ENCODE measurements around the gene BANP. TPM values are rescaled to one million over a fixed set of nuclear protein-coding genes. Genes with fewer than 3 reads are reported as not detected.
"Not testable (repeated sequence)": the region's sequence is repeated elsewhere in the genome, so short reads cannot be mapped to it uniquely, and the experiment has no call there.

BANP gene
- polyA plus RNA-seq, 1 of the 3 experiments (the other 2 are of a cell fraction), result 16.8 TPM

- H3K9me2 ChIP-seq; H3K79me2 ChIP-seq (ENCODE audit: insufficient read depth); H3K36me3 ChIP-seq (replicated peaks in 1 of 2; ENCODE audit: control insufficient read depth in 1 of 2, insufficient read depth in 2 of 2, low read length in 1 of 2); H3K9ac ChIP-seq; H3K4me3 ChIP-seq (ENCODE audit: low read depth in 2 of 2, low read length in 1 of 2); H3K4me2 ChIP-seq; H4K20me1 ChIP-seq (ENCODE audit: insufficient read depth); H3K27ac ChIP-seq (ENCODE audit: low read depth in 2 of 2, low read length in 1 of 2); H3K9me3 ChIP-seq; DNase-seq; H3K27me3 ChIP-seq (ENCODE audit: insufficient read depth); H3F3A ChIP-seq (replicated peaks; ENCODE audit: insufficient read depth); H2AFZ ChIP-seq (ENCODE audit: low read depth); POLR2A ChIA-PET: not testable (repeated sequence)
- CTCF ChIA-PET, result interaction anchor here (0.6 kb wide), 1 partner anchor 117 kb away, joined by 3 read pairs; no protein-coding TSS in a partner anchor
- WGBS (ENCODE audit: low lambda C conversion rate), result 97% methylated on average over 18 of the region's 18 CpGs
- peaks cover 0 to 15% of the 10 kb centered on the region in 2 experiments; a peak in 1 of 4 replicates for H3K4me1 ChIP-seq (ENCODE audit: control insufficient read depth in 1 of 2, insufficient read depth in 2 of 2, low read depth in 1 of 2, low read length in 1 of 2)
Measured at GRCh38 chr16:88041986-88042562, 90.8 kb downstream of the BANP start.

DNA sequence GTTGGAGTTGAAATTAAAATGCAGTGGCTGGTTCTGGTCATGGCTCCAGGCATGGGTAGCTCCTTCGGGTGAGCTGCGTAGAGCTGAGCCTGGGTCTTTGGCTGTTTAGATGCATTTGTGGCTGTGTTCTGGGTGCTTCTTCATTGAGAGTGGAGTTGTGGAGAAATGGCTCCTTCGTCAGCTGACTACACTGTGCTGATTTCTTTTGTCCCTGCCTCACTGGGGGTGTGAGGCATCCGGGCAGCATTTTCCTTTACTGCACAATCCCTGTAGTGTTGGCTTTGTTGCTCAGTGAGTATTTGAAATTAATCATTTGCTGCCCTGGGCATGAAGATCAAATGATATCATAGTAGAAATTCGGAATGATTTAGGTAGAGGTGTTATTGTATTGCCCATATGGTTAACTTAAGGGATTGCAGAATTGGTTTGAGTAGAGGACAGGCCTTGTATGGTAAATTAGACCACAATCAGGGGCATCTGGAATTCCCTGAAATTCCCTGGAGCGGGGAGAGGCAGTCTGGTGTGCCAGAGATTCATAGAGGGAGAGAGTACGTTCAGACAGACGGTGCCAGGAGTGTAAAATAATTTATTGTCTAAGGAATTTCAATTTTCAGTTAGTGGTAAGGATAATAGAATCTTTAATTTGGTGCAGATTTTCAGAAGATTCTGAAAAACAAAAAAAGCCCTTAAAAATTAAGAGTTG is 92.1 kb downstream of the BANP start:
- H4K20me1 ChIP-seq (ENCODE audit: insufficient read depth); H3K27me3 ChIP-seq (ENCODE audit: insufficient read depth); CTCF ChIA-PET; H3K9me3 ChIP-seq; H3K4me2 ChIP-seq; H3K36me3 ChIP-seq (replicated peaks in 1 of 2; ENCODE audit: control insufficient read depth in 1 of 2, insufficient read depth in 2 of 2, low read length in 1 of 2); POLR2A ChIA-PET; H3K79me2 ChIP-seq (ENCODE audit: insufficient read depth); H2AFZ ChIP-seq (ENCODE audit: low read depth); H3F3A ChIP-seq (replicated peaks; ENCODE audit: insufficient read depth); H3K9ac ChIP-seq; H3K9me2 ChIP-seq; H3K4me3 ChIP-seq (ENCODE audit: low read depth in 2 of 2, low read length in 1 of 2): not testable (repeated sequence)
- DNase-seq, result peak; percentile 61
- H3K4me1 ChIP-seq (ENCODE audit: control insufficient read depth in 1 of 2, insufficient read depth in 2 of 2, low read depth in 1 of 2, low read length in 1 of 2), result peaks cover 0 to 15% of the 10 kb centered on the region in 2 experiments; a peak in 1 of 4 replicates
- TF ChIP-seq GATA2 (CRISPR knock-in tag; IDR thresholded peaks at IDR 0.05), result peak; percentile 54; the same call in 1 of the 2 replicates
- peak overlapping the region in 1 of 2 experiments; percentile 74; a peak in 2 of 4 replicates for H3K27ac ChIP-seq (ENCODE audit: low read depth in 2 of 2, low read length in 1 of 2)
- WGBS (ENCODE audit: low lambda C conversion rate), result 62% methylated on average over 6 of the region's 8 CpGs

DNA sequence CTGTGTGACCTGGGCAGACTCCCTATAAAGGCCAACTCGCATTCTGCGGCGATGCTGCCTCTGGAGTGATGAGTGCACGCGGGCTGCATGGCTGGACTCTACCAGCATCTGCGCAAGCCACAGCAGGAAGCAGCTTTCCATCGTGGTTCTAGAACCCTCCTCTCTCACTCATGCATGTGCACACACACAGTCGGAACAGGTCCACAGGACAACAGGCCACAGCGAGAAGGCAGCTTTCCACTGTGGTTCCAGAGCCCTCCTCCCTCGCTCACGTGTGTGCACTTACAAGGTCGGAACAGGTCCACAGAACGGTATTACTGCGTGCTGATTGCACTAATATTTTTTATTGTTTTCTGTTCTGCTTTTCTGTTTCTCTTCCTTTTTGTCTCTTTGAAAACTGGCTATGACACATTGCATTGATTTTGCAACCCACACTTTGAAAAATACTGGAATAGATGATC is 92.9 kb downstream of the BANP start:
- 98% methylated on average over 9 of the region's 14 CpGs for WGBS (ENCODE audit: low lambda C conversion rate)
- peaks cover 0 to 17% of the 10 kb centered on the region in 2 experiments; a peak in 1 of 4 replicates for H3K4me1 ChIP-seq (ENCODE audit: control insufficient read depth in 1 of 2, insufficient read depth in 2 of 2, low read depth in 1 of 2, low read length in 1 of 2)
- H3K9ac ChIP-seq; H3K4me3 ChIP-seq (ENCODE audit: low read depth in 2 of 2, low read length in 1 of 2); CTCF ChIA-PET; H3F3A ChIP-seq (replicated peaks; ENCODE audit: insufficient read depth); DNase-seq; H2AFZ ChIP-seq (ENCODE audit: low read depth); H4K20me1 ChIP-seq (ENCODE audit: insufficient read depth); H3K9me3 ChIP-seq; H3K9me2 ChIP-seq; H3K4me2 ChIP-seq; POLR2A ChIA-PET; H3K27me3 ChIP-seq (ENCODE audit: insufficient read depth); H3K79me2 ChIP-seq (ENCODE audit: insufficient read depth); H3K36me3 ChIP-seq (replicated peaks in 1 of 2; ENCODE audit: control insufficient read depth in 1 of 2, insufficient read depth in 2 of 2, low read length in 1 of 2); H3K27ac ChIP-seq (ENCODE audit: low read depth in 2 of 2, low read length in 1 of 2): not testable (repeated sequence)

DNA sequence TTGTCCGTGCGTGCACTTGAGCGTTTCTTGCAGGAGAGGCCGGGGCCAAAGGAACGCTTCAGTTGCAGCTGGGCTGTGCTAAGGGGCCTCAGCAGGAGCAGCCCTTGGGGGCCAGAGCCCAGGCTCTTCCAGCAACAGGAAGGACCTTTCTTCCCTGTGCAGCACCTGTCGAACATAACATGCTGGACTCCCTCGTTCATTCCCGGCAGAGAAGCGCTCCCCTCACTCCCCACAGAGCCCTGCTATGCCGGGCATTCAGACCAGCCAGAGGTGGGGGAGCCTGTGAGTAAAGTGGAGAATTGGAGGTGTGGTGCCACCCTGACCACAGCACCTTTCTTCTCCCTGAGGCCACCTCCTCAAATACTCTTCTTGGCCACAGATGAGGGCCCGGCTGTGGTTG is 94.1 kb downstream of the BANP start:
- CTCF ChIA-PET; H3K79me2 ChIP-seq (ENCODE audit: insufficient read depth); H3F3A ChIP-seq (replicated peaks; ENCODE audit: insufficient read depth); H3K9ac ChIP-seq; POLR2A ChIA-PET; H4K20me1 ChIP-seq (ENCODE audit: insufficient read depth); H3K27me3 ChIP-seq (ENCODE audit: insufficient read depth); H2AFZ ChIP-seq (ENCODE audit: low read depth); H3K4me2 ChIP-seq; H3K9me3 ChIP-seq; H3K36me3 ChIP-seq (replicated peaks in 1 of 2; ENCODE audit: control insufficient read depth in 1 of 2, insufficient read depth in 2 of 2, low read length in 1 of 2); DNase-seq; H3K27ac ChIP-seq (ENCODE audit: low read depth in 2 of 2, low read length in 1 of 2); H3K9me2 ChIP-seq; H3K4me3 ChIP-seq (ENCODE audit: low read depth in 2 of 2, low read length in 1 of 2): not testable (repeated sequence)
- WGBS (ENCODE audit: low lambda C conversion rate), result 90% methylated on average over 6 of the region's 11 CpGs
- H3K4me1 ChIP-seq (ENCODE audit: control insufficient read depth in 1 of 2, insufficient read depth in 2 of 2, low read depth in 1 of 2, low read length in 1 of 2), result peaks cover 0 to 29% of the 10 kb centered on the region in 2 experiments; a peak in 1 of 4 replicates
